Prostate gland (tissue), 2 donors: ENCODE results near the gene NOP53. TPM values are rescaled to one million over a fixed set of nuclear protein-coding genes. Genes with fewer than 3 reads are reported as not detected.

Source experiments
- DNase-seq: peaks from one replicate; pipeline ENCODE4 v3.0.0-alpha.2; 2019; ENCODE audit warnings: low spot score
- H3K27ac ChIP-seq, 2 donors: fragments of 200-600 bp; sonication (generic); 2 replicates each; pipeline ENCODE4 v1.5.1; 2017 to 2019
- H3K27me3 ChIP-seq: fragments of 200-600 bp; sonication (generic); replicated peaks from 2 replicates; pipeline ENCODE4 v1.5.1; 2019; ENCODE audit not compliant: insufficient read depth
- H3K36me3 ChIP-seq, 2 donors: fragments of 200-600 bp; sonication (generic); 1 replicate in 1 of 2; 2 replicates in 1 of 2; pipeline versions ENCODE4 v1.5.1 to v1.8.1; 2017 to 2019
- H3K4me1 ChIP-seq: fragments of 200-600 bp; sonication (generic); replicated peaks from 2 replicates; pipeline ENCODE4 v1.5.1; 2019
- H3K4me3 ChIP-seq, 2 donors: fragments of 200-600 bp; sonication (generic); 2 replicates each; pipeline ENCODE4 v1.5.1; 2017 to 2019
- H3K9me3 ChIP-seq: fragments of 200-600 bp; sonication (generic); 2 replicates; pipeline ENCODE4 v1.5.1; 2017
- POLR2A ChIP-seq: fragments of 450-650 bp; IDR thresholded peaks from one replicate; pipeline ENCODE4 v1.6.1; 2016; ENCODE audit warnings: antibody characterized with exemption, mild to moderate bottlenecking
- POLR2AphosphoS5 ChIP-seq: sonication (generic); formaldehyde crosslinking; IDR thresholded peaks from one replicate; pipeline ENCODE4 v1.6.1; 2017; ENCODE audit warnings: antibody characterized with exemption
- WGBS: methylation state at CpG from one replicate; pipeline ENCODE4 v1.1.5; 2018; 5-methylcytosine and 5-hydroxymethylcytosine counted together
- intact Hi-C: fragments of 100-400 bp; cut with DNase I; formaldehyde crosslinking; loops from one replicate; pipeline ENCODE4 v1.14.2; 2022
- total RNA-seq, 2 donors: library from RNA; depleted of rRNA; stranded (reverse); fragments of >200 nt; gene quantifications; one replicate each; pipeline ENCODE4 v1.1.0, GENCODE V29; 2016
- TF ChIP-seq, protein P1 (sequence below), 4 experiments: fragments of 200-600 bp in 2 of 4; fragments of 450-650 bp in 2 of 4; sonication (generic) in 2 of 4; IDR thresholded peaks; 1 replicate in 3 of 4; 2 replicates in 1 of 4; pipeline ENCODE4 v1.5.1; 2016 to 2019; ENCODE audit warnings: antibody characterized with exemption in 4 of 4, mild to moderate bottlenecking in 2 of 4, moderate library complexity in 2 of 4

The NOP53 gene
- total RNA-seq, 2 donors from 2014 or later = 465 to 586 TPM

DNA sequence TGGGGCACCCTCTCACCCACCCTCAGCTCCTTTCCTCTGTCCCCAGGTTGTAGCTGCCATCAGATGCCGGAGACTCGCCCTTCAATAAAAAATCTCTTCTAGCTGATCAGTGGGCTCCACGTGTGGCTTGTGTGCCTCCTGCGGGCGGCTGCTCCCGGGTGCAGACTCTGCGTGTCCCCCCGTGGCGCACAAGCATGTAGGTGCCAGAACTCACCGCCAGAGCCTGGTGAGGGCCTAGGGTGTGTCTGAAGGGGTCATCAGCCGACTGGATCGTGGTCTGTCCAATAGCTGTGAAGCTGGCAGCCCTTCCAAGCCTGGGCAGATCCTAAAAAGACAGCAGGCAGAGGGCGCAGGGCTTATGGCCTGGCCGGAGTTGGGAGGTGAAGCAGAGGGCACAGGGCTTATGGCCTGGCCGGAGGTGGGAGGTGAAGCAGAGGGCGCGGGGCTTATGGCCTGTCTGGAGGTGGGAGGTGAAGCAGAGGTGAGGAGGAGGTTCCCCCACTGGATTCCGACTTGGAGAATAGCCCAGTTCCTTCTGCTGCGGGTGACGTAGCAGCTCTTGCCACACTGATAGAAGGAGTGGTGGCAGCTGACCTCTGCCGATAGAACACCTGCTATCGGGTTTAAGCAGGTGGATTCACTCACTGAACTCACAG, 11.7 kb downstream of the NOP53 start:
- TF ChIP-seq, protein P1, sequence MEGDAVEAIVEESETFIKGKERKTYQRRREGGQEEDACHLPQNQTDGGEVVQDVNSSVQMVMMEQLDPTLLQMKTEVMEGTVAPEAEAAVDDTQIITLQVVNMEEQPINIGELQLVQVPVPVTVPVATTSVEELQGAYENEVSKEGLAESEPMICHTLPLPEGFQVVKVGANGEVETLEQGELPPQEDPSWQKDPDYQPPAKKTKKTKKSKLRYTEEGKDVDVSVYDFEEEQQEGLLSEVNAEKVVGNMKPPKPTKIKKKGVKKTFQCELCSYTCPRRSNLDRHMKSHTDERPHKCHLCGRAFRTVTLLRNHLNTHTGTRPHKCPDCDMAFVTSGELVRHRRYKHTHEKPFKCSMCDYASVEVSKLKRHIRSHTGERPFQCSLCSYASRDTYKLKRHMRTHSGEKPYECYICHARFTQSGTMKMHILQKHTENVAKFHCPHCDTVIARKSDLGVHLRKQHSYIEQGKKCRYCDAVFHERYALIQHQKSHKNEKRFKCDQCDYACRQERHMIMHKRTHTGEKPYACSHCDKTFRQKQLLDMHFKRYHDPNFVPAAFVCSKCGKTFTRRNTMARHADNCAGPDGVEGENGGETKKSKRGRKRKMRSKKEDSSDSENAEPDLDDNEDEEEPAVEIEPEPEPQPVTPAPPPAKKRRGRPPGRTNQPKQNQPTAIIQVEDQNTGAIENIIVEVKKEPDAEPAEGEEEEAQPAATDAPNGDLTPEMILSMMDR (IDR thresholded peaks at IDR 0.05) = no peak
- TF ChIP-seq POLR2A (no peak), POLR2AphosphoS5 (no peak)
- intact Hi-C loops = no loop called here
- peaks cover 20 to 51% of the 10 kb centered on the region in 2 donors for H3K36me3 ChIP-seq

DNA sequence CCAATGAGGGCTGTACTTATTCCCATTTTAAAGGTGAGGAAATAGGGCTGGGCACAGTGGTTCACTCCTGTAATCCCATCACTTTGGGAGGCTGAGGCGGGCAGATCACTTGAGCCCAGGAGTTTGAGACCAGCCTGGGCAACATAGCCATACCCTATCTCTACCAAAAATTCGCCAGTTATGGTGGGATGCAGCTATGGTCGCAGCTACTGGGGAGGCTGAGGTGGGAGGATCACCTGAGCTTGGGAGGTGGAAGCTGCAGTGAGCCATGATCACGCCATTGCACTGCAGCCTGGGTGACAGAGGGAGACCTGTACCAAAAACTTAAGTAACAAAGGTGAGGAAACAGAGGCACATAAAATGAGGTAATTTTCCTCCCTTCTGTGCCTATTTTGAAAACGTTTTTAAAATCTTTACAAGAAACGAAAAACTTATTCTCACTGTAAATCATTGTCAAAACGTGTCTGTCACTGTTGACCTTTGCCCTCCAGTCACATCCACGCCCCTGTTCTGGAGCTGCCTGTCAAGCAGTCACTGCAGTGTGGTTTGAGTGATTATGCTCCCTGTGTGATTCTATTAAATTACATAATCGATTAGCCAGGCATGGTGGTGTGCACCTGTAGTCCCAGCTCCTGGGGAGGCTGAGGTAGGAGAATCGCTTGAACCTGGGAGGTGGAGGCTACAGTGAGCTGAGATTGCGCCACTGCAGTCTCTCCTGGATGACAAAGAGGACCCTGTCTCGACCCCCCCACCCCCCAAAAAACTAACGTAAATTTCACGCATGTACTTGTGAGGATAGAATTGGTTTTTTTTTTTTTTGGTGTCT, 12.5 kb downstream of the NOP53 start:
- Histone ChIP-seq H3K4me1 (no peaks in the 10 kb centered on the region), H3K9me3 (no peaks in the 10 kb centered on the region), H3K4me3 (no peak overlapping the region), H3K36me3 (peaks cover 20 to 45% of the 10 kb centered on the region in 2 donors), H3K27ac (no peak overlapping the region), H3K27me3 (no peaks in the 10 kb centered on the region)
- 78% methylated on average over 14 of the region's 14 CpGs for WGBS
- intact Hi-C loops = no loop called here
- DNase-seq = no peak
- TF ChIP-seq POLR2AphosphoS5 (no peak), POLR2A (no peak)
- TF ChIP-seq, protein P1 (IDR thresholded peaks at IDR 0.05) = no peak

More for the DNA sequence above, 11.7 kb downstream of the NOP53 start:
- Histone ChIP-seq H3K27me3 (no peaks in the 10 kb centered on the region), H3K4me3 (no peak overlapping the region), H3K9me3 (no peaks in the 10 kb centered on the region), H3K27ac (no peak overlapping the region), H3K4me1 (no peaks in the 10 kb centered on the region)
- 89% methylated on average over 22 of the region's 22 CpGs for WGBS
- no peak for DNase-seq

DNA sequence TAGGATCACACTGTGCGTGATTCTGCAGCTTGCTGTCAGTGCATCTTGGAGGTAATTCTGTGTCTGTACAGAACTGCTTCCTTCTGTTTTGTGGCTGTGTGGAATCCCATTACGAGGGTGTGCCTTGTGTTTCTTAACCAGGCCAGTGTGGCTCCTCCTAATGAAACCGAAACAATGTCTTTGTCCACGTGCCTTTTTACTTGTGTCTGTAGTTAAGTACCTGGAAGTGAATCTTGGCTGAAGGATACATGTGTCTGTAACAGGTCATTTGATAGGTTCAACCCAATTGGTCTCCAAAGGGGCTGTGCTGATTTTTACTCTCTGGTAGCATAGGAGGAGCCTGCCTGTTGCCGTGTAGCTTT, 13.1 kb downstream of the NOP53 start:
- H3K36me3 ChIP-seq = peaks cover 15 to 39% of the 10 kb centered on the region in 2 donors
- no peaks in the 10 kb centered on the region for H3K27me3 ChIP-seq
- TF ChIP-seq POLR2A (no peak), POLR2AphosphoS5 (no peak)
- TF ChIP-seq, protein P1 (IDR thresholded peaks at IDR 0.05) = no peak
- 90% methylated on average over 5 of the region's 5 CpGs for WGBS
- intact Hi-C loops = no loop called here
- H3K4me1 ChIP-seq = no peaks in the 10 kb centered on the region
- H3K9me3 ChIP-seq = no peaks in the 10 kb centered on the region
- no peak overlapping the region for H3K27ac ChIP-seq
- no peak for DNase-seq
- no peak overlapping the region for H3K4me3 ChIP-seq

DNA sequence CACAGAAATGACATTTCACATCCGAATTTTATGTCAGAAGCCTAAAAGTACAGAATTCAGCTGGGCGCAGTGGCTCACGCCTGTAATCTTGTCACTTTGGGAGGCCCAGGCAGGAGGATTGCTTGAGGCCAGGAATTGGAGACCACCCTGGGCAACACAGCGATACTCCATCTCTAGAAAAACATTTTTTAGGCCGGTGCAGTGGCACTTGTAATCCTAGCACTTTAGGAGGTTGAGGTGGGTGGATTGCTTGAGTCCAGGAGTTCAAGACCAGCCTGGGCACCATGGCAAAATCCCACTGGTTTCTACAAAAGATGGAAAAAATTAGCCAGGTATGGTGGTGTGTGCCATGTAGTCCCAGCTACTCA, 15.3 kb downstream of the NOP53 start:
- intact Hi-C loops = no loop called here
- no peak overlapping the region for H3K4me3 ChIP-seq
- 93% methylated on average over 5 of the region's 5 CpGs for WGBS
- no peaks in the 10 kb centered on the region for H3K9me3 ChIP-seq
- no peak overlapping the region for H3K27ac ChIP-seq
- peaks cover 8 to 17% of the 10 kb centered on the region in 2 donors for H3K36me3 ChIP-seq
- TF ChIP-seq POLR2A = no peak
- no peak for TF ChIP-seq POLR2AphosphoS5
- TF ChIP-seq, protein P1 (IDR thresholded peaks at IDR 0.05) = no peak
- H3K27me3 ChIP-seq = no peaks in the 10 kb centered on the region
- DNase-seq = no peak
- H3K4me1 ChIP-seq = no peaks in the 10 kb centered on the region
